T-helper 2 cell treated with Interferon-gamma antibody and Interleukin-4, amounts not matched to agents 5 μg/mL and 100 μg/mL, for 36 hours (primary cell): ENCODE measurements around the gene GP1BB.
"Not testable (repeated sequence)": the region's sequence is repeated elsewhere in the genome, so short reads cannot be mapped to it uniquely, and the experiment has no call there.

Experiments
- DNase-seq: peaks from one replicate; pipeline ENCODE4 v3.0.0; 2021; ENCODE audit warnings: low spot score
- H3K27ac Mint-ChIP-seq: one replicate; pipeline ENCODE4 v1.8.0; 2021; ENCODE audit warnings: mild to moderate bottlenecking, mixed read lengths
- H3K27me3 Mint-ChIP-seq: one replicate; pipeline ENCODE4 v1.8.0; 2021; ENCODE audit warnings: low read depth, mixed read lengths
- H3K36me3 Mint-ChIP-seq: one replicate; pipeline ENCODE4 v1.8.0; 2021; ENCODE audit warnings: low read depth, mixed read lengths
- H3K4me1 Mint-ChIP-seq: one replicate; pipeline ENCODE4 v1.8.0; 2021; ENCODE audit warnings: low read depth, mixed read lengths
- H3K4me3 Mint-ChIP-seq: one replicate; pipeline ENCODE4 v1.8.0; 2022; ENCODE audit warnings: mild to moderate bottlenecking, moderate library complexity, mixed read lengths
- H3K9me3 Mint-ChIP-seq: one replicate; pipeline ENCODE4 v1.8.0; 2021; ENCODE audit warnings: mixed read lengths

The GP1BB gene

GRCh38 chr22:19722178-19722981 is 959 bp upstream of the GP1BB start:
- peaks cover 50% of the 10 kb centered on the region for H3K27me3 Mint-ChIP-seq

GRCh38 chr22:19722982-19723231 is 432 bp upstream of the GP1BB start:
- Mint-ChIP-seq H3K4me3 (no peak overlapping the region), H3K36me3 (no peaks in the 10 kb centered on the region), H3K27me3 (peaks cover 47% of the 10 kb centered on the region), H3K4me1 (no peaks in the 10 kb centered on the region), H3K9me3 (no peaks in the 10 kb centered on the region), H3K27ac (no peak overlapping the region)
- no peak for DNase-seq

More at GRCh38 chr22:19722178-19722981, 959 bp upstream of the GP1BB start:
- H3K36me3 Mint-ChIP-seq, result no peaks in the 10 kb centered on the region
- no peaks in the 10 kb centered on the region for H3K9me3 Mint-ChIP-seq
- no peak overlapping the region for H3K4me3 Mint-ChIP-seq
- H3K4me1 Mint-ChIP-seq, result peaks cover 2% of the 10 kb centered on the region
- no peak for DNase-seq
- no peak overlapping the region for H3K27ac Mint-ChIP-seq

- Mint-ChIP-seq H3K36me3 (no peaks in the 10 kb centered on the region), H3K27me3 (peaks cover 46% of the 10 kb centered on the region), H3K27ac (no peak overlapping the region), H3K9me3 (no peaks in the 10 kb centered on the region), H3K4me1 (no peaks in the 10 kb centered on the region), H3K4me3 (peak overlapping the region; percentile 43)
- DNase-seq, result no peak
Measured at GRCh38 chr22:19723983-19724827, 866 bp downstream of the GP1BB start.

- Mint-ChIP-seq H3K4me1 (no peaks in the 10 kb centered on the region), H3K4me3 (peak overlapping the region; percentile 43), H3K27ac (no peak overlapping the region), H3K9me3 (no peaks in the 10 kb centered on the region), H3K36me3 (no peaks in the 10 kb centered on the region), H3K27me3 (peaks cover 37% of the 10 kb centered on the region)
- no peak for DNase-seq
Measured at GRCh38 chr22:19724927-19725661, 1.8 kb downstream of the GP1BB start.

- H3K36me3 Mint-ChIP-seq, DNase-seq, H3K27ac Mint-ChIP-seq, H3K9me3 Mint-ChIP-seq, H3K4me1 Mint-ChIP-seq, H3K4me3 Mint-ChIP-seq: not testable (repeated sequence)
- peaks cover 28% of the 10 kb centered on the region for H3K27me3 Mint-ChIP-seq
Measured at GRCh38 chr22:19726064-19726788, 2.9 kb downstream of the GP1BB start.

- no peaks in the 10 kb centered on the region for H3K36me3 Mint-ChIP-seq
- H3K9me3 Mint-ChIP-seq, result no peaks in the 10 kb centered on the region
- peaks cover 2% of the 10 kb centered on the region for H3K4me1 Mint-ChIP-seq
- H3K4me3 Mint-ChIP-seq, result no peak overlapping the region
- DNase-seq, result no peak
- peaks cover 23% of the 10 kb centered on the region for H3K27me3 Mint-ChIP-seq
- no peak overlapping the region for H3K27ac Mint-ChIP-seq
Measured at GRCh38 chr22:19727310-19728150, 4.2 kb downstream of the GP1BB start.

GRCh38 chr22:19728271-19728670 is 4.9 kb downstream of the GP1BB start:
- H3K27me3 Mint-ChIP-seq, result peaks cover 17% of the 10 kb centered on the region

GRCh38 chr22:19728836-19729235 is 5.5 kb downstream of the GP1BB start:
- Mint-ChIP-seq H3K4me3 (no peak overlapping the region), H3K27me3 (peaks cover 14% of the 10 kb centered on the region), H3K27ac (no peak overlapping the region), H3K36me3 (no peaks in the 10 kb centered on the region), H3K9me3 (no peaks in the 10 kb centered on the region), H3K4me1 (peaks cover 2% of the 10 kb centered on the region)
- DNase-seq, result no peak

More at GRCh38 chr22:19728271-19728670, 4.9 kb downstream of the GP1BB start:
- no peak for DNase-seq
- H3K9me3 Mint-ChIP-seq, result no peaks in the 10 kb centered on the region
- peaks cover 2% of the 10 kb centered on the region for H3K4me1 Mint-ChIP-seq
- no peak overlapping the region for H3K4me3 Mint-ChIP-seq
- no peak overlapping the region for H3K27ac Mint-ChIP-seq
- no peaks in the 10 kb centered on the region for H3K36me3 Mint-ChIP-seq

- Mint-ChIP-seq H3K36me3 (no peaks in the 10 kb centered on the region), H3K27me3 (peaks cover 13% of the 10 kb centered on the region), H3K9me3 (no peaks in the 10 kb centered on the region), H3K4me3 (no peak overlapping the region), H3K4me1 (peaks cover 2% of the 10 kb centered on the region), H3K27ac (no peak overlapping the region)
- no peak for DNase-seq
Measured at GRCh38 chr22:19729507-19729906, 6.2 kb downstream of the GP1BB start.

- Mint-ChIP-seq H3K27me3 (peaks cover 6% of the 10 kb centered on the region), H3K36me3 (no peaks in the 10 kb centered on the region)
Measured at GRCh38 chr22:19730198-19730597, 6.9 kb downstream of the GP1BB start.

GRCh38 chr22:19730655-19731360 is 7.5 kb downstream of the GP1BB start:
- Mint-ChIP-seq H3K4me3 (peak overlapping the region; percentile 79), H3K27me3 (peaks cover 2% of the 10 kb centered on the region), H3K4me1 (peaks cover 2% of the 10 kb centered on the region), H3K36me3 (no peaks in the 10 kb centered on the region), H3K9me3 (no peaks in the 10 kb centered on the region), H3K27ac (peak overlapping the region; percentile 49)
- peak; percentile 64 for DNase-seq

More at GRCh38 chr22:19730198-19730597, 6.9 kb downstream of the GP1BB start:
- H3K27ac Mint-ChIP-seq, result no peak overlapping the region
- no peak for DNase-seq
- H3K4me1 Mint-ChIP-seq, result peaks cover 2% of the 10 kb centered on the region
- no peaks in the 10 kb centered on the region for H3K9me3 Mint-ChIP-seq
- H3K4me3 Mint-ChIP-seq, result no peak overlapping the region

GRCh38 chr22:19731361-19732135 is 8.2 kb downstream of the GP1BB start:
- Mint-ChIP-seq H3K36me3 (no peaks in the 10 kb centered on the region), H3K9me3 (no peaks in the 10 kb centered on the region), H3K27ac (no peak overlapping the region), H3K4me3 (no peak overlapping the region), H3K27me3 (peaks cover 2% of the 10 kb centered on the region), H3K4me1 (peaks cover 2% of the 10 kb centered on the region)
- DNase-seq, result no peak
